ENCODE results near the gene OR8B4. TPM values are rescaled to one million over a fixed set of nuclear protein-coding genes. Genes with fewer than 3 reads are reported as not detected.

OR8B4 gene, protein sequence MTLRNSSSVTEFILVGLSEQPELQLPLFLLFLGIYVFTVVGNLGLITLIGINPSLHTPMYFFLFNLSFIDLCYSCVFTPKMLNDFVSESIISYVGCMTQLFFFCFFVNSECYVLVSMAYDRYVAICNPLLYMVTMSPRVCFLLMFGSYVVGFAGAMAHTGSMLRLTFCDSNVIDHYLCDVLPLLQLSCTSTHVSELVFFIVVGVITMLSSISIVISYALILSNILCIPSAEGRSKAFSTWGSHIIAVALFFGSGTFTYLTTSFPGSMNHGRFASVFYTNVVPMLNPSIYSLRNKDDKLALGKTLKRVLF
- total RNA-seq: not detected

DNA sequence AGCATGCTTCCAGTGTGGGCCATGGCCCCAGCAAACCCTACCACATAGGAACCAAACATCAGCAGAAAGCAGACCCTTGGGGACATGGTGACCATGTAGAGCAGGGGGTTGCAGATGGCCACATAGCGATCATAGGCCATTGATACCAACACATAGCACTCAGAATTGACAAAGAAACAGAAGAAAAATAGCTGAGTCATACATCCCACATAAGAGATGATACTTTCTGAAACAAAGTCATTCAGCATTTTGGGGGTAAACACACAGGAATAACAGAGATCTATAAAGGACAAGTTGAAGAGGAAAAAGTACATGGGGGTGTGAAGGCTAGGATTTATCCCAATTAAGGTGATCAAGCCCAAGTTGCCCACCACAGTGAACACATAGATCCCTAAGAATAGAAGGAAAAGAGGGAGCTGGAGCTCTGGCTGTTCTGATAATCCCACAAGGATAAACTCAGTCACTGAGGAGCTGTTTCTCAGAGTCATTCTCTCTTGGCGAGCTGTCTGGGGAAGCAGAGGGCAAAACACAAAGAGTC lies at the start of gene OR8B4:
TSS of gene OR8B4 (minus strand) at position 488 of the 538 bp plus-strand sequence. CDS start at position 488, 0 bp downstream.
- Histone ChIP-seq H3K4me1 (no peaks in the 10 kb centered on the region), H3K27ac (no peak within 1 kb of the TSS), H3K4me3 (no peak within 1 kb of the TSS), H3K36me3 (no peaks in the 10 kb centered on the region), H3K27me3 (no peaks in the 10 kb centered on the region), H3K9me3 (peaks cover 0 to under 1% of the 10 kb centered on the region in 2 donors)
- intact Hi-C loops (cut with DNase I): no loop called here
- TF ChIP-seq, protein P1, sequence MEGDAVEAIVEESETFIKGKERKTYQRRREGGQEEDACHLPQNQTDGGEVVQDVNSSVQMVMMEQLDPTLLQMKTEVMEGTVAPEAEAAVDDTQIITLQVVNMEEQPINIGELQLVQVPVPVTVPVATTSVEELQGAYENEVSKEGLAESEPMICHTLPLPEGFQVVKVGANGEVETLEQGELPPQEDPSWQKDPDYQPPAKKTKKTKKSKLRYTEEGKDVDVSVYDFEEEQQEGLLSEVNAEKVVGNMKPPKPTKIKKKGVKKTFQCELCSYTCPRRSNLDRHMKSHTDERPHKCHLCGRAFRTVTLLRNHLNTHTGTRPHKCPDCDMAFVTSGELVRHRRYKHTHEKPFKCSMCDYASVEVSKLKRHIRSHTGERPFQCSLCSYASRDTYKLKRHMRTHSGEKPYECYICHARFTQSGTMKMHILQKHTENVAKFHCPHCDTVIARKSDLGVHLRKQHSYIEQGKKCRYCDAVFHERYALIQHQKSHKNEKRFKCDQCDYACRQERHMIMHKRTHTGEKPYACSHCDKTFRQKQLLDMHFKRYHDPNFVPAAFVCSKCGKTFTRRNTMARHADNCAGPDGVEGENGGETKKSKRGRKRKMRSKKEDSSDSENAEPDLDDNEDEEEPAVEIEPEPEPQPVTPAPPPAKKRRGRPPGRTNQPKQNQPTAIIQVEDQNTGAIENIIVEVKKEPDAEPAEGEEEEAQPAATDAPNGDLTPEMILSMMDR (IDR thresholded peaks at IDR 0.05): no peak
- no peak for DNase-seq (ENCODE audit: low spot score in 2 of 2)

DNA sequence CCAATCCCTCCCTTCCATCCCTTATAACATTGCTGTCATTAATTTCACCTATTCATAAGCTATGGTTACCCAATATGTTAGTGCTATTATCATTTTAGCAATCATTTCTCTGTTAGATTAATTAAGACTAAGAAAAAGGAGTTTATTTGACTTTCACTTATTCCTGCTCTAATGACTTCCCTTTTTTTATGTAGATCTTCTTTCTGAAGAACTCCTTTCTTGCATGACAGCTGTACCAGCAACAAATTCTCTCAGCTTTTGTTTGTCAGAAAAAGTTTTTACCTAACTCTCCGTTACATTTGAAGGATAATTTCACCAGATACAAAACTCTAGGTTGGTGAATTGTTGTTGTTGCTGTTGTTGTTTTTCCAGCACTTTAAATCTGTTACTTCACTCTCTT lies 49.4 kb upstream of the OR8B4 start:
- H3K27ac ChIP-seq: no peak overlapping the region
- no peaks in the 10 kb centered on the region for H3K9me3 ChIP-seq
- no peaks in the 10 kb centered on the region for H3K4me1 ChIP-seq
- TF ChIP-seq, protein P1 (IDR thresholded peaks at IDR 0.05): no peak
- DNase-seq (ENCODE audit: low spot score in 2 of 2): no peak
- H3K4me3 ChIP-seq: no peak overlapping the region
- H3K27me3 ChIP-seq: no peaks in the 10 kb centered on the region
- H3K36me3 ChIP-seq: no peaks in the 10 kb centered on the region
- intact Hi-C loops (cut with DNase I): no loop called here

DNA sequence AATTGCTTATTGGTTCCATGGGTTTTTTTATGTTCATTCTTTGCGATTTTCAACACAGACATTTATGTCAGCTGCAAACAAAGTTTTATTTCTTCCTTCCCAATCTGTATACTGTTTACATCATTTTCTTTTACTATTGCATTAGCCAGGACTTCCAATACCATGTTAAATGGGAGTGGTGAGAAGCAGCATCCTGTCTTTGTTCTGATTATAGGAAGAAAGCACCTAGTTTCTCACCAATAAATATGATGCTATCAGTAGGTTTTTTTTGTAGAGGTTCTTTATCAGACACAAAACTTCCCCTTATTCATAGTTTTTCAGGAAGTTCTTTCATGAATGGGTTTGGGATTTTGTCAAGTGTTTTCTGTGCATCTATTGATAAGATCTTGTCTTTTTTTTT lies 48.8 kb upstream of the OR8B4 start:
- intact Hi-C loops (cut with DNase I): no loop called here
- no peaks in the 10 kb centered on the region for H3K27me3 ChIP-seq
- no peaks in the 10 kb centered on the region for H3K9me3 ChIP-seq
- no peak for DNase-seq (ENCODE audit: low spot score in 2 of 2)
- no peak overlapping the region for H3K4me3 ChIP-seq
- TF ChIP-seq, protein P1 (IDR thresholded peaks at IDR 0.05): no peak
- H3K4me1 ChIP-seq: no peaks in the 10 kb centered on the region
- H3K27ac ChIP-seq: no peak overlapping the region
- no peaks in the 10 kb centered on the region for H3K36me3 ChIP-seq

DNA sequence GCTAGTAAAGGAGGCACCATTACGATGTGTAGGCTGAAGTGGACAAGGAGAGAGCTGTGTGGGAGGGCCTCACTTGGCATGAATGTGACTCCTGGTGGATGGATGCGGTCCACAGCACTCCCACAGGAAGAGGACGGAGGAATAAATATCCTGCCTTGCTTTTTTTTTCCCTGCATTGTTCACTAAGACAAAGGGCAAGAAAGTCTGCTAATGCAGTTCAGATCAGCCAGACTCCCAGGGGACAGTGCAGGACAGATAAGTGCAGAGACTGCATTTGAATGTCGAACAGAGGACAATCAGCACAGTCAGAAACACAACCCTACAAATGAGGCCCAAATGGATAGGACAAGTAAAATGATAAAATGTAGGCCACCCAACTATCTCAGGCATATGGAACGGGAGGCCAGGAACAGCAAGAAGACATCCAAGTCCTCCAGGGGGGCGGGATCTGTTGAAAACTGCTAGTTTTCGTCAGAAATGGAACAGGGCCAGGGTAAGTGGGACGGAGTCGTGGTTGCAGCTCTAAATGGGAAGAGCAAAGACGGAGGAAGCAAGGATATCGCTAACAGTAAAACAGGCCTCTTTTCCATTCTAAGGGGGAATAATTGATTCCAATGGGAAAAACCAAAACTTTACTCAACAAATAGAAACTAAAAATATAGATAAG lies 46.0 kb upstream of the OR8B4 start:
- DNase-seq (ENCODE audit: low spot score in 2 of 2): no peak
- TF ChIP-seq, protein P1 (IDR thresholded peaks at IDR 0.05): no peak
- no peaks in the 10 kb centered on the region for H3K27me3 ChIP-seq
- no peaks in the 10 kb centered on the region for H3K9me3 ChIP-seq
- intact Hi-C loops (cut with DNase I): no loop called here
- no peaks in the 10 kb centered on the region for H3K4me1 ChIP-seq
- H3K36me3 ChIP-seq: no peaks in the 10 kb centered on the region
- no peak overlapping the region for H3K4me3 ChIP-seq
- no peak overlapping the region for H3K27ac ChIP-seq

DNA sequence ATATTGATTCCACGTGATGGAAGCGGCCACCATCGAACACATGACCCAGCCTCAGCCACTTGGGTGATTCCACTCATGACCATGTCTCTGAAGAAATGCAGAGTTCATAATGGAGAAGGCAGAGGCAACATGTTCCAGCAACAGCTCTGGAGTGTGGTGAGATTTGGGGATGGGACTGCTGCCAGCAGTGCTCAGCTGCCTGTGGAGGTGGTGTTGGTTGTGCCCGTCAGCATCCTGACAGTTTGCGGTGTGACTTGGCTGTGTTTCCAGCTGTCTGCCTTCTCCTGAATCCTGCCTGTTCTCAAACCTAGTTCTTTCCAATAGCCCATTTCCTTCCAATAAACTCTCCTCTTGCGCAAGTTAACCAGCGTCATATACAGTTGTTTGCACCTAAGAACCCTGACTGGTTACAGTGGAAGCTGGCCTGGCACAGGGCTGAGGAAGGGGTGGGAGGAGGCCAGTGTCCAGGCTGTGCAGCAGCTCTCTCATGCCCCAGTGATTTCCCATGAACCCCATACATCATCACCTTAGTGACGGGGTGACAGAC lies 42.8 kb upstream of the OR8B4 start:
- H3K9me3 ChIP-seq: no peaks in the 10 kb centered on the region
- H3K27me3 ChIP-seq: no peaks in the 10 kb centered on the region
- H3K27ac ChIP-seq: no peak overlapping the region
- TF ChIP-seq, protein P1 (IDR thresholded peaks at IDR 0.05): no peak
- intact Hi-C loops (cut with DNase I): no loop called here
- DNase-seq (ENCODE audit: low spot score in 2 of 2): no peak
- no peaks in the 10 kb centered on the region for H3K4me1 ChIP-seq
- no peak overlapping the region for H3K4me3 ChIP-seq
- H3K36me3 ChIP-seq: no peaks in the 10 kb centered on the region
